C4-2B (cell line): Measurements from ENCODE around the gene ZP2.

Experiments used
- CTCF ChIP-seq: fragments of 450-650 bp; conservative IDR thresholded peaks from 2 replicates; pipeline ENCODE4 v1.5.1; 2017; ENCODE audit warnings: mild to moderate bottlenecking
- ZFX ChIP-seq: fragments of 450-650 bp; IDR thresholded peaks from 2 replicates; pipeline ENCODE4 v1.6.1; 2017

DNA sequence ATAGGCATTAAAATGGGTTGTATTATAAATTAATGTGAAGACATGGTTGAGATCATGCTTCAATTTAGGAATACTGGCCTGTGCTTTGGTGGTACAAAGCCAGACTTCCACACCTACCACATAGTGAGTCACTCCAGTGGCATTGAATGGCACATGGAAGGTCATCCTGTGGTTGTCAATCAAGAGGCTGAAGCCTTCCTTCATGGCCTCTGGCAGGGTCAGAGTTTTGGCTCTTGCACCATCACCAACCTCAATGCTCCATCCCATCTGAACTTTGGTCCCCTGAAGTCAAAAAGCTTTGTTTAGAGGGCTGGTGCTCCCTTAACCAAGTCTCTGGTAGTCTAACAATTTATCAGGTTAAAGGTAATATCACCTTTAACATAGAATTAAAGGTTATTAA, 6.1 kb downstream of the ZP2 start:
- TF ChIP-seq CTCF (no peak), ZFX (no peak)
